ENCODE measurements around the gene EEF1G.

The EEF1G gene

DNA sequence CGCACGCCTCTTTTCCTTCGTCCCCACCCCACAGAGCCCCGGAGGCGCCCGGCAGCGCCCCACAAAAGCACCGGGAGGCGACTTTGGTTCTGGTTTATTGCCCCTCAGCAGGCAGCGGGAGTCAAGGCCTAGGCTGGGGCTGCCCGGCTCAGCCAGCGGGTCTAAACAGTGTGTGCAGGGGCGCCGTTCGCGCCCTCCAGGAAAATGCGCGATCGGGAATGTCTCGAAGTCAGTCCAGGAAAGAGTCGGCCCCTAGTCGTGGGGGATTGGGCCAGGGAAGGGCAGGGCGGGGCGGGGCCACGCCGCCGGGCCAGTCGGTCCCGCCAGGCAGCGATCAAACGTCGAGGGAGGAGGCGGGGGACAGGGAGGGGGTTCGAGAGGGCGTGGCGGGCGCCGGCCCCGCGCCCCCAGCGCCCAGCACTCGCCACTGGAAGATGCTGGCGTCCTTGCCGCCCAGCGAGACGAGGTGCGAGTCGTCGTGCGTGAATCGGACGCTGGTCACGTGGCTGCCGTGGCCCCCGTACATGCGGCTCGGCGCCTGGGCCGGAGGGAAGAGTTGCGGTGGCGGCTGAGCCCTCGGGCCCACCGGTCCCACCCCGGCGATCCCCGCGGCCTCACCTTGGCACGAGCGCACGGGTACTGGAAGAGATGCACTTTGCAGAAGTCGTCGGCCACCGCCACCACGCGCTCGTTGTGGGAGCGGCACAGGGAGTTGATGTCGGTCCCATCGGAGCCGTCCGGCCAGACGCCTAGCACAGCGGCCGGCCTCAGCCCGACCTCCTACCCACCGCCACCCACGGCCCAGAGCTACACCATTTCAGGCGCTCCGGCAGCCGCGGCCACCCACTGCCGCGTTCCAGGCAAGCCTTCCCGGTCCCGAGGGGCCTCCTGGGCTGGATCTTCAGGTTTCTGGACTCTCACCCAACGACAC is 28.7 kb upstream of the EEF1G start:
- Histone ChIP-seq H3K27me3 (ENCODE audit: control insufficient read depth in 1 of 2, insufficient read depth in 2 of 2, low read length in 2 of 2) (no peaks in the 10 kb centered on the region), H3K4me3 (ENCODE audit: low read depth in 1 of 2, low read length in 2 of 2) (peak overlapping the region; percentile 59 to 83), H3K36me3 (ENCODE audit: insufficient read depth, low read length) (peaks cover 35% of the 10 kb centered on the region), H3K9me3 (ENCODE audit: low read length) (no peaks in the 10 kb centered on the region), H3K9ac (ENCODE audit: low read length) (peak overlapping the region; percentile 60), H3K27ac (ENCODE audit: low read depth, low read length) (peak overlapping the region; percentile 93), H3K4me1 (ENCODE audit: insufficient read depth, low read length) (peaks cover 31% of the 10 kb centered on the region)

DNA sequence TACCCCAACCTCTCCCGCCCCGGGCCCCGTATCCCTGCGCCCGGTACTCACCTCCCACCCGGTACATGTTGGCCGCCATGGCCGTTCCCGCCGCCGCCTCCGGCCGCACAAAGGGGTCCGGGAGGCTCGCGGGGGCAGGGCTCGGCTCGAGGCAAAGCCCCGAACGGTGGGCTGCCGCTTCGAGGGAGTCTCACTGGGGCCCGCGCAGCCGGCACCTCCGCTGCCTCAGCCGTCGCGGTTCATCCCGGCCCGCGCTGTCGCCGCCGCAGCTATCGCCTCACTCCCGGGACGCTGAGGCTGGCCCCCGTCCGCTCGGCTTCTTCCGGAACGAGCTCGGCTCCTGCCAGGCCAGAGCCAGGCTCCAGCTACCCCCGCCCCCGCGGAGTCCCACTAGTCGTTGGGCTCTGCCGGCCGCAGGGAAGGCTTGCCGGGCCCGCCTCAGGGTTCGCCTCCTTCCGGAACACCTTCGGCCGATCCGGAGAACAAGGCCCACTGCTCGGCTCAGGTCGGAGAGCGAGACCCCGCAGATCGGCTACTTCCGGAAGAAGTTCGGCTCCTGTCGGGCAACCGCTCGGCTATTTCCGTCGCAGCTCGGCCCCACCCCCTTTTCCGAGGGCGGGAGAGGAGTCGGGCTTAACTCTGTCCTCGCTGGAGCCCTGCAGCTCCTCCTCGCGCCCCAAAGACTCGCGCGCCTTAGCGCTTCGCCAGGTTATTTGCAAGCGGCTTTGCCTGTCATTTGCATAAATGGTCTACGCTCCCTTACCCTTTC is 27.9 kb upstream of the EEF1G start, which contains the start of gene MTA2:
MTA2 (minus strand) TSS at position 494 of the 769 bp plus-strand sequence; CDS start at position 79, 415 bp downstream.
- H3K9me3 ChIP-seq (ENCODE audit: low read length), result no peaks in the 10 kb centered on the region
- peak within 1 kb of the TSS; percentile 96 for H3K27ac ChIP-seq (ENCODE audit: low read depth, low read length)
- peak within 1 kb of the TSS; percentile 88 for H3K9ac ChIP-seq (ENCODE audit: low read length)
- H3K4me3 ChIP-seq (ENCODE audit: low read depth in 1 of 2, low read length in 2 of 2), result peak within 1 kb of the TSS; percentile 83 to 93
- peaks cover 31% of the 10 kb centered on the region for H3K4me1 ChIP-seq (ENCODE audit: insufficient read depth, low read length)
- no peaks in the 10 kb centered on the region for H3K27me3 ChIP-seq (ENCODE audit: control insufficient read depth in 1 of 2, insufficient read depth in 2 of 2, low read length in 2 of 2)
- peaks cover 39% of the 10 kb centered on the region for H3K36me3 ChIP-seq (ENCODE audit: insufficient read depth, low read length)

- peak overlapping the region; percentile 88 for H3K9ac ChIP-seq (ENCODE audit: low read length)
- H3K4me3 ChIP-seq (ENCODE audit: low read depth in 1 of 2, low read length in 2 of 2), result peak overlapping the region; percentile 83 to 93
- H3K4me1 ChIP-seq (ENCODE audit: insufficient read depth, low read length), result peaks cover 31% of the 10 kb centered on the region
- peaks cover 40% of the 10 kb centered on the region for H3K36me3 ChIP-seq (ENCODE audit: insufficient read depth, low read length)
- H3K27ac ChIP-seq (ENCODE audit: low read depth, low read length), result peak overlapping the region; percentile 96
- no peaks in the 10 kb centered on the region for H3K27me3 ChIP-seq (ENCODE audit: control insufficient read depth in 1 of 2, insufficient read depth in 2 of 2, low read length in 2 of 2)
- no peaks in the 10 kb centered on the region for H3K9me3 ChIP-seq (ENCODE audit: low read length)
Measured at GRCh38 chr11:62601122-62601371, 27.4 kb upstream of the EEF1G start.

DNA sequence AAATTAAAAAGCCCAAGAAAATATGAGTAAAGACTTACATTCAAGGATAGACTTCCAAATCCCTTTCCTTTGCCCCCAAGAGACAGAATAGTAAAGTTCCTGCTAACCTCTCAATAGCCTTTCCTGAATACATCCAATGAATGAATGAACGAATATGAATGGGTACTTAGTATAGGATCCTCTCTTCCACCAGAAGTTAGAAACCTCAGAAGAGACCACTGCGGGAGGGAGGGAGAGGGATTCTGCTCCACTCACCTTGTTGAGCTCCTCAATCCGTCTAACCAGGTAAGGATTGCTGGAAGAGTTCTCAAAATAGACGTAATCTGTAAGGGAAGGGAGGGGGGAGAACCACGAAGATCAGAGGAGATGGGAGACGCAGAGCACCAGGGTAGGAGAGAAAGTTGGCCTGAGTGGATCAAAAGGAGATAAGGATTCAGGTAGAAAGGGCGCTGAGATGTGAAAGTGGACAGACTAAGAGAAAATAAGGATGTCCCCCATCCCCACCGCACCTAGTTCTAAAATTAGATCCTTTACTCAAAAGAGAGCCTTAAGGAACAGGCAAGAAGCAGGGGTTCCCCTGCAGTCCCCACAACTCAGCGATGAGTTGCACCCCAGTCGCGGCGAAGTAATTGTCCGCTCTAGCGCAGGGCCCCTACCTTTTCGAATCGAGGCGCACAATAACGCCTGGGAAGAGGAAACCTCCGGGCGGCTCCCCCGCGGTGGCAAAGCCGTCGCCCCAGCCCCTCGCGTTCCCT is 26.9 kb upstream of the EEF1G start:
- Histone ChIP-seq H3K9ac (ENCODE audit: low read length) (peak overlapping the region; percentile 88), H3K4me3 (ENCODE audit: low read depth in 1 of 2, low read length in 2 of 2) (peak overlapping the region; percentile 83 to 93), H3K27ac (ENCODE audit: low read depth, low read length) (peak overlapping the region; percentile 96), H3K4me1 (ENCODE audit: insufficient read depth, low read length) (peaks cover 31% of the 10 kb centered on the region), H3K27me3 (ENCODE audit: control insufficient read depth in 1 of 2, insufficient read depth in 2 of 2, low read length in 2 of 2) (no peaks in the 10 kb centered on the region), H3K9me3 (ENCODE audit: low read length) (no peaks in the 10 kb centered on the region), H3K36me3 (ENCODE audit: insufficient read depth, low read length) (peaks cover 44% of the 10 kb centered on the region)

GRCh38 chr11:62599901-62600300 is 26.2 kb upstream of the EEF1G start:
- no peaks in the 10 kb centered on the region for H3K9me3 ChIP-seq (ENCODE audit: low read length)

GRCh38 chr11:62599069-62599696 is 25.5 kb upstream of the EEF1G start:
- no peak overlapping the region for H3K9ac ChIP-seq (ENCODE audit: low read length)
- H3K27ac ChIP-seq (ENCODE audit: low read depth, low read length), result peak overlapping the region; percentile 64

More at GRCh38 chr11:62599901-62600300, 26.2 kb upstream of the EEF1G start:
- peaks cover 31% of the 10 kb centered on the region for H3K4me1 ChIP-seq (ENCODE audit: insufficient read depth, low read length)
- H3K9ac ChIP-seq (ENCODE audit: low read length), result peak overlapping the region; percentile 88
- H3K4me3 ChIP-seq (ENCODE audit: low read depth in 1 of 2, low read length in 2 of 2), result peak overlapping the region; percentile 18 to 83
- H3K27me3 ChIP-seq (ENCODE audit: control insufficient read depth in 1 of 2, insufficient read depth in 2 of 2, low read length in 2 of 2), result no peaks in the 10 kb centered on the region
- H3K27ac ChIP-seq (ENCODE audit: low read depth, low read length), result peak overlapping the region; percentile 64
- H3K36me3 ChIP-seq (ENCODE audit: insufficient read depth, low read length), result peaks cover 44% of the 10 kb centered on the region

GRCh38 chr11:62595124-62595523 is 21.4 kb upstream of the EEF1G start:
- no peak overlapping the region for H3K27ac ChIP-seq (ENCODE audit: low read depth, low read length)
- peaks cover 59% of the 10 kb centered on the region for H3K36me3 ChIP-seq (ENCODE audit: insufficient read depth, low read length)
- H3K4me1 ChIP-seq (ENCODE audit: insufficient read depth, low read length), result peaks cover 32% of the 10 kb centered on the region
- no peaks in the 10 kb centered on the region for H3K27me3 ChIP-seq (ENCODE audit: control insufficient read depth in 1 of 2, insufficient read depth in 2 of 2, low read length in 2 of 2)
- no peak overlapping the region for H3K9ac ChIP-seq (ENCODE audit: low read length)
- H3K9me3 ChIP-seq (ENCODE audit: low read length), result no peaks in the 10 kb centered on the region
- H3K4me3 ChIP-seq (ENCODE audit: low read depth in 1 of 2, low read length in 2 of 2), result no peak overlapping the region

More at GRCh38 chr11:62599069-62599696, 25.5 kb upstream of the EEF1G start:
- Histone ChIP-seq H3K4me3 (ENCODE audit: low read depth in 1 of 2, low read length in 2 of 2) (no peak overlapping the region), H3K9me3 (ENCODE audit: low read length) (no peaks in the 10 kb centered on the region), H3K36me3 (ENCODE audit: insufficient read depth, low read length) (peaks cover 49% of the 10 kb centered on the region), H3K27me3 (ENCODE audit: control insufficient read depth in 1 of 2, insufficient read depth in 2 of 2, low read length in 2 of 2) (no peaks in the 10 kb centered on the region), H3K4me1 (ENCODE audit: insufficient read depth, low read length) (peaks cover 31% of the 10 kb centered on the region)

GRCh38 chr11:62593434-62594044 is 19.8 kb upstream of the EEF1G start:
- H3K9ac ChIP-seq (ENCODE audit: low read length), result no peak overlapping the region
- H3K4me1 ChIP-seq (ENCODE audit: insufficient read depth, low read length), result peaks cover 16% of the 10 kb centered on the region
- H3K27me3 ChIP-seq (ENCODE audit: control insufficient read depth in 1 of 2, insufficient read depth in 2 of 2, low read length in 2 of 2), result no peaks in the 10 kb centered on the region
- H3K4me3 ChIP-seq (ENCODE audit: low read depth in 1 of 2, low read length in 2 of 2), result no peak overlapping the region
- peak overlapping the region; percentile 46 for H3K27ac ChIP-seq (ENCODE audit: low read depth, low read length)
- no peaks in the 10 kb centered on the region for H3K9me3 ChIP-seq (ENCODE audit: low read length)
- H3K36me3 ChIP-seq (ENCODE audit: insufficient read depth, low read length), result peaks cover 52% of the 10 kb centered on the region

- Histone ChIP-seq H3K36me3 (ENCODE audit: insufficient read depth, low read length) (peaks cover 49% of the 10 kb centered on the region), H3K9ac (ENCODE audit: low read length) (peak overlapping the region; percentile 85)
Measured at GRCh38 chr11:62592989-62593421, 19.3 kb upstream of the EEF1G start.

DNA sequence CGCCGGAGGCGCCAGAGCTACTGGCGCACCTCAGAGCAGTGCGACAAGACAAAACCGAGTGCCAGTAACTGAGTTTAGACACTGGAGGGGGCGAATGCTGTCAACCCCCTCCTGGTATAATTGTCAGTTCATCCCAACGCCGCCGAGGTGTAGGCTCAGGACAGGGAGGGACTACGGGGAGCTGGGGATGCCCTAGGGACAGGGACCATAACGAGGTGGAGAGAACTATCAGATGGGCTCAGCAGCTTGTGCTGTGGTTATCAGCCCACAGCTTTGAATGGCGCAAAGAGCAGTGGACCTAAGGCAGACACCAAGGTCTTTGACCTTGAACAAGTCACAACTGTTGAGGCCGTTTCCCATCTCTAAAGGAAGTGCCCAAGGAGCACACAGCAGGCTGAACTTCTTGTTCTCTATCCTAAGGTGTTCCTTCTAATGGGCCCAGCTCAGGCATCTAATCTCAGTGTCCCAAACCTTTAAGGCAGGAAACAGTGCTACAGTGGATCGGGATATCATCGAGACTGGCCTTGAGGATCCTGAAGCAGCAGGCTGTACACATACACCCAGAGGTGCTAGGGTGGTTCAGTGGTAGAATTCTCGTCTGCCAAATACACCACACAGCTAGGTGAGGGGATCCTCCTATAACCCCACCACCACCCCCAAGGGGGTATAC is 18.6 kb upstream of the EEF1G start:
- H3K4me3 ChIP-seq (ENCODE audit: low read depth in 1 of 2, low read length in 2 of 2), result peak overlapping the region; percentile 40 to 90
- peaks cover 15% of the 10 kb centered on the region for H3K4me1 ChIP-seq (ENCODE audit: insufficient read depth, low read length)
- no peaks in the 10 kb centered on the region for H3K27me3 ChIP-seq (ENCODE audit: control insufficient read depth in 1 of 2, insufficient read depth in 2 of 2, low read length in 2 of 2)
- peak overlapping the region; percentile 99 for H3K27ac ChIP-seq (ENCODE audit: low read depth, low read length)
- peak overlapping the region; percentile 85 for H3K9ac ChIP-seq (ENCODE audit: low read length)
- no peaks in the 10 kb centered on the region for H3K9me3 ChIP-seq (ENCODE audit: low read length)
- peaks cover 49% of the 10 kb centered on the region for H3K36me3 ChIP-seq (ENCODE audit: insufficient read depth, low read length)

More at GRCh38 chr11:62592989-62593421, 19.3 kb upstream of the EEF1G start:
- Histone ChIP-seq H3K27ac (ENCODE audit: low read depth, low read length) (peak overlapping the region; percentile 99), H3K9me3 (ENCODE audit: low read length) (no peaks in the 10 kb centered on the region), H3K27me3 (ENCODE audit: control insufficient read depth in 1 of 2, insufficient read depth in 2 of 2, low read length in 2 of 2) (no peaks in the 10 kb centered on the region), H3K4me3 (ENCODE audit: low read depth in 1 of 2, low read length in 2 of 2) (no peak overlapping the region), H3K4me1 (ENCODE audit: insufficient read depth, low read length) (peaks cover 15% of the 10 kb centered on the region)

Data from muscle layer of colon (tissue), 2 donors.